GM18511 (cell line): ENCODE measurements around the gene CBLC.

Source experiments
- ATAC-seq: cut with Tn5 transposase; IDR thresholded peaks from one replicate; pipeline ENCODE4 v1.9.1; 2021; ENCODE audit warnings: mild to moderate bottlenecking, moderate library complexity; ENCODE audit not compliant: unreplicated experiment

Gene CBLC

DNA sequence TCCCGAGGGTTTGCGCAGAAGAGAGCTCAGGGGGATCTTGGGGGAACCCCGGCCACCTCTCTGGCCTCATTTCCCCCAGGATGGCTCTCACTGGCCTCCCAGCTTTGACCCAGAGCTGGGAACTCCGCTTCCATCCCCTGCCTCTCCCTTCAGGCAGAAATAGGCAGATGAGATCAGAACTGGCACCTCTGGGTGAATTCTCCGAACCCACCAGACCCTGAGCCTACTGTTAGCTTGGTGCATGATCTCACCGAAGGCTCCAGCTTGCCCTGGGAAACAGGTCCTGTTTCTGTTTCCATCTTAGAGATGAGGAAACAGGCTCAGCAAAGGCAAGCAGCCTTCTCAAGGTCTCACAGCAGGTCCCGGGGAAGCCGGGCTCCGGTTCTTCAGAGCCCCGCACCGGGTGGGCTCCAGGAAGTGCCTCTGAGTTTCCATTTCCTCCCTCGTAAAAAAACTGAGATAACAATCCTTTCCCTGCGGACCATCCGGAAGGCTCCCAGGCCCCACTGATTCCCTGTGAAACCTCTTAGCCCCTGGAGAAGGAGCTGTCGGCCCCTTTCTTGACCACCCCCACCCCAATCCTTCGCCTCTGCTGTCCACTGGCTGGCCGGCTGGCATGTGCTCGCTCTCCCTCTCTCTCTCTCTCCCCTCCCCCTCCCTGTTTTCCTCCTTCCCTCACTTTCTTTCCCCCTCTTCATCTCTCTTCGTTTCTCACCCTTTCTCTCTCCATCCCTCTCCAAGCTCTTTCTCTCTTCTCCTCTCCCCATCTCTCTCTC is 70.5 kb downstream of the CBLC start:
- no peak for ATAC-seq

DNA sequence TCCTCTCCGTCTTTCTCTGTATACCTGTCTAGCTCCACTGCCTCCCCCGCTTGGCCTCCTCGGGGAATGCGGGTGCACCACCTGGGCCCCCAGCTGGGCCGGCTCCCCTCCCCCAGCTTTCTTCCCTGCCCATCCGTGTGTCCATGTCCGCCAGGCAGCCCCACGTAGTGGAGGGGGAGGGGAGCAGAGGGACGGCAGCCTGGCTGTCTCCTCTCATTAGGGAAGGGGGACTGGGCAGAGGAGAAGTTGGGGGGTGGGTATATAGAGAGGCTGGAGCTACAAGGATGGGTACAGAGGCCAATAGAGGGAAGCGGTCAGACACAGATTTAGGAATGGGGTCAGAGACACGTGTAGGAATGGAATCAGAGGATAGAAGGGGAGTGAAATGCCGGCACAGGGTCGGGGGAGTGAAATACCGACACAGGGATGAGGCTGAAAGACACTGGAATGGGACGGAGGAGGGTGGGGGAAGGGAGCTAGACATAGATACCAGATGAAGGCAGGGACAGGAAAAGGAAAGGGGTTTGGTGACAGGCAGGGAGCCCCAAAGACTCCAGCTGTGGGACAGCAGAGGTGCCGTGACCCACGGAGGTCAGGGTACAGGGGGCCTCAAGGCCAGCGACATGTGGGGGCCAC is 71.2 kb downstream of the CBLC start:
- no peak for ATAC-seq
